ENCODE results near the gene CCDC175. TPM values are rescaled to one million over a fixed set of nuclear protein-coding genes. Genes with fewer than 3 reads are reported as not detected.

CCDC175 gene
- total RNA-seq, 6 donors from 2014 or later = 0.14 TPM; not detected in 5

DNA sequence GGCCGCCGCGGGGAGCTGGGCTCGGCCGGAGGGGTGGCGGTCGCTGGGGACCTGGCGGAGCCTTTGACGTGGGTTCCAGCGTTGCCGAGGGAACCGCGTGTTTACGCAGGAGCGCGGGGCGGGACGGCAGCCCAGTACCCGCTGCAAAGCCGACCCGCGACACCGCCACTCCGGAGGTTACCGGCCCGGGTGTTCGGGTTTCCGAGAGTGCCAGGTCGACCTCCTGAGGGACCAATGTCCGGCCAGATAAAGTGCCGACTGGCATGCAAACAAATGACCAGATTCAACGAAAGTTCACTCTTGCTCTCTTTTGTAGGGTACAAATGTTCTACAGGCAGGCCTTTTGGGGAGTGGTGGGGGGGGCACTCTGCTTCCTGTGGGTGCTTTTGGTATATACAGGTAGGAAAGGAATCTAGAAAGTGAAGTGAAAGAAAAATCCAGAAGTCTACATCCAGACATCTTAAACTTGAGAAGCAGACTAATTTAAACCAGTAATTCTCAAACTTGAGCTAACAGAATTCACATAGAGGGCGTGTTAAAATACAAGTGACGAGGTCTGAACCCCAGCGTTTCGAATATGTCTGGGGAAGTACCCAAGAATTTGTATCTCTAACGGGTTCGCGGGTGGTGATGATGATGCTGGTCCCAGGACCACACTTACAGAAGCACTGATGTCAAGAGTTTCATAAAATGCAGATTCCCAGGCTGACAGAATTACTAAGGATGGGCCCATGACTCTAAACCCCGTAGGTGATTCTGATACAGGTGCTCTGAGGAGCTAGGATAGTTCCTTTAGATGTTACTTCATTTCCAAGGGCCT lies 111.1 kb downstream of the CCDC175 start, which contains the start of gene GPR135:
GPR135 (minus strand) TSS at position 65 of the 820 bp plus-strand sequence. CDS start 154 bp downstream, outside the sequence.
- TF ChIP-seq POLR2AphosphoS5 (IDR thresholded peaks at IDR 0.05) (no peak), EP300 (IDR thresholded peaks at IDR 0.05) (no peak), POLR2A (IDR thresholded peaks at IDR 0.05) (no peak)
- TF ChIP-seq, protein P1, sequence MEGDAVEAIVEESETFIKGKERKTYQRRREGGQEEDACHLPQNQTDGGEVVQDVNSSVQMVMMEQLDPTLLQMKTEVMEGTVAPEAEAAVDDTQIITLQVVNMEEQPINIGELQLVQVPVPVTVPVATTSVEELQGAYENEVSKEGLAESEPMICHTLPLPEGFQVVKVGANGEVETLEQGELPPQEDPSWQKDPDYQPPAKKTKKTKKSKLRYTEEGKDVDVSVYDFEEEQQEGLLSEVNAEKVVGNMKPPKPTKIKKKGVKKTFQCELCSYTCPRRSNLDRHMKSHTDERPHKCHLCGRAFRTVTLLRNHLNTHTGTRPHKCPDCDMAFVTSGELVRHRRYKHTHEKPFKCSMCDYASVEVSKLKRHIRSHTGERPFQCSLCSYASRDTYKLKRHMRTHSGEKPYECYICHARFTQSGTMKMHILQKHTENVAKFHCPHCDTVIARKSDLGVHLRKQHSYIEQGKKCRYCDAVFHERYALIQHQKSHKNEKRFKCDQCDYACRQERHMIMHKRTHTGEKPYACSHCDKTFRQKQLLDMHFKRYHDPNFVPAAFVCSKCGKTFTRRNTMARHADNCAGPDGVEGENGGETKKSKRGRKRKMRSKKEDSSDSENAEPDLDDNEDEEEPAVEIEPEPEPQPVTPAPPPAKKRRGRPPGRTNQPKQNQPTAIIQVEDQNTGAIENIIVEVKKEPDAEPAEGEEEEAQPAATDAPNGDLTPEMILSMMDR (IDR thresholded peaks at IDR 0.05) = no peak
- DNase-seq = no peak
- 33 to 71% methylated on average over 10 to 23 of the region's 40 CpGs for WGBS, 2 donors
- H3K9me3 ChIP-seq = no peaks in the 10 kb centered on the region
- H3K4me1 ChIP-seq = peaks cover 10 to 20% (median 11%) of the 10 kb centered on the region in 4 donors
- peak in 1 of 2 donors; percentile 70 for ATAC-seq (ENCODE audit: low FRiP score in 2 of 2)
- peak within 1 kb of the TSS; percentile 3 to 78 (median 37) for H3K27ac ChIP-seq
- H3K27me3 ChIP-seq = no peaks in the 10 kb centered on the region
- H3K36me3 ChIP-seq = peaks cover 0 to 5% (median under 1%) of the 10 kb centered on the region in 4 donors
- H3K4me3 ChIP-seq = peak within 1 kb of the TSS; percentile 37 to 80 (median 68)

DNA sequence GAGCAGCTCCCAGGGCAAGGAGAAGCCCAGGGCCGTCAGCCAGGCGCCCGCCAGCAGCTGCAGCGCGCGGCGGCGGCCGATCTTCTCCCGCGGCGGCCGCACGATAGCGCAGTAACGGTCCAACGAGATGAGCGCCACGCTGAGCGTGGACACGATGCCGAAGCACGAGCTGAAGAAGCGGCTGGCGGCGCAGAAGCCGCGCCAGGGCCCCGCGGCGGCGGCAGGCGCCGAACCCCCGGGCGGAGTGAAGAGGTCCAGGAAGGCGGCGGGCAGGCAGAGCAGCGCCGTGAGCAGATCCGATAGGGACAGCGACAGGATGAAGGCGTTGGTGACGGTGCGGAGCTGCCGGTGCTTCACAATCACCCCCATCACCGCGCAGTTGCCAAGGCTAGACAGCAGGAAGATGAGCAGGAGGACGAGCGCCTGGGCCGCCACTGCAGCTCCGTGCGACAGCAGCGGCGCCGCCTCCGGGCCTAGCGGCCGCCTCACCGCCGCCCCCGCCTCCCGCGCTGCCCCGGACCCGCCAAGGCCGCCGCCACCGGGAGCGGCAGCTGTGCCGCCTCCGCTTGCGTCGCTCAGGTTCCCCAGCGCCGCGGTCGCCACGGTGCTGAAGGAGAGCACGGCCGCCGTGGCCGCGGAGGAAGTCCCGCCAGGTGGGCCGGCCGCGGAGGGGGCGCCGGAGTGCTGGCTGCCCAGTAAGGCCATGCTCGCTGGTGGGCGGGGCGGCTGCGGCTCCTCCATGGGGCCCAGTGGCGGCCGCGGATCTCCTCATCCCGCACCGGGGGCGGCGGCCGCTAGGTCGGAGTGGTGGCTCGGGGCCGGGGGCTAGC lies 111.9 kb downstream of the CCDC175 start:
- Histone ChIP-seq H3K36me3 (peaks cover 0 to 5% (median 0%) of the 10 kb centered on the region in 4 donors), H3K9me3 (no peaks in the 10 kb centered on the region), H3K4me3 (peak overlapping the region; percentile 37 to 80 (median 68)), H3K4me1 (peaks cover 10 to 20% (median 11%) of the 10 kb centered on the region in 4 donors), H3K27me3 (no peaks in the 10 kb centered on the region), H3K27ac (peak overlapping the region; percentile 3 to 78 (median 37))
- DNase-seq = peak; percentile 67 to 96
- ATAC-seq (ENCODE audit: low FRiP score in 2 of 2) = peak; percentile 70 to 91
- 1 to 5% methylated on average over 10 to 41 of the region's 105 CpGs for whole genome bisulfite sequencing, 2 donors
- TF ChIP-seq EP300 (IDR thresholded peaks at IDR 0.05) (no peak), POLR2A (IDR thresholded peaks at IDR 0.05) (no peak), POLR2AphosphoS5 (IDR thresholded peaks at IDR 0.05) (no peak)
- TF ChIP-seq, protein P1 (IDR thresholded peaks at IDR 0.05) = no peak

DNA sequence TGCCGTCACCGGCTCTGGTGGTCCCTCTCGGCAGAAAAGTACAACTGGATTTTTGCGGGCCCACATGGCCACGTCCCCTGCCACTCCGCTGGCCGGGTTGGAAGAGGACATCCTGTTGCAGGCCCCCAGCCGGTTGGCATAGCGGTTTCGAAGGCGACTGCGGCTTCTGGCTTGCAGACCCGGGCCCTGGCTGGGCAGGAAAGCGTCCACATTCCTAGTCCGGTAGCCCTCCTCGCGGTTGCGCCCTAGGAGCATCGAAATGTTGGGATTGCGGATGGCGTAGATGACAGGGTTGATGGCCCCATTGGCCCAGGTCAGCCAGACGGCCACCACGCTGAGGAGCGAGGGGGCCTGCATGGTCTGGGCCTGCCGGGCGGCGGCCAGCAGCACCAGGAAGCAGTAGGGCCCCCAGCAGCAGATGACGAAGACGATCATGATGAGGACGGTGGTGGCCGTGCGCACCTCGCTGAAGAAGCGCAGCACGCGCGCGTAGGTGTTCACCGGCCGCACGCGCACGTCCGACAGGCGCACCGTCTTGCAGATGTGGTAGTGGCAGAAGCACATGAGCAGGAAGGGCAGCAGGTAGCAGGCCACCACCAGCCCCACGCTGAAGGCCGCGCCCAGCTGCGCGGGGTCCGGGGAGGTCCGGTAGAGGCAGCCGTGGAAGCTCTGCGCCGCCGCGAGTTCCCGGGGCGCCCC lies 112.7 kb downstream of the CCDC175 start:
- TF ChIP-seq EP300 (IDR thresholded peaks at IDR 0.05) = no peak
- TF ChIP-seq, protein P1 (IDR thresholded peaks at IDR 0.05) = no peak
- no peak for TF ChIP-seq POLR2AphosphoS5 (IDR thresholded peaks at IDR 0.05)
- no peak for TF ChIP-seq POLR2A (IDR thresholded peaks at IDR 0.05)
- Histone ChIP-seq H3K4me3 (peak overlapping the region; percentile 37 to 80 (median 68)), H3K27ac (peak overlapping the region in 3 of 4 donors; percentile 3 to 78 (median 21)), H3K4me1 (peaks cover 10 to 20% (median 11%) of the 10 kb centered on the region in 4 donors), H3K9me3 (no peaks in the 10 kb centered on the region), H3K36me3 (peaks cover 0 to 2% (median 0%) of the 10 kb centered on the region in 4 donors), H3K27me3 (no peaks in the 10 kb centered on the region)
- WGBS, 2 donors = 53 to 86% methylated on average over 14 to 39 of the region's 60 CpGs
- ATAC-seq (ENCODE audit: low FRiP score in 2 of 2) (no peak), DNase-seq (no peak)

DNA sequence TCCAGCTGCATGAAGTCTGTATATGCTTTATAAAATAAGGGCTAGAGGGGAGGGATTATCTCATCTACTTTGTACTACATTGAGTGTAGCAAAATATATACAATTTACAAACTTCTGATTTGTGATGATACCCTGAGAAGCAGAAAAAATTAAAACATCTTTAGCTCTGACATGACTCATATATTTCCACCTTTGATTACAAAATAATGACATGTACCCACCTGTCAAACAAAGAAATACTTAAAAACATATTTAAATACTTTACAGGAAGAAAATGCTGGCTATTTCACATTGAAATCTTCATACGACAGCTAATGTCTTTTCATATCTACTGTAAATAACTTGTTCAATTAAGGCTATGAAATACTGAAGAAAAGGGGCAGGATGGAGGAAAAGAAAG lies 114.7 kb downstream of the CCDC175 start:
- Histone ChIP-seq H3K4me1 (peaks cover 10 to 20% (median 11%) of the 10 kb centered on the region in 4 donors), H3K36me3 (peaks cover 0 to under 1% (median 0%) of the 10 kb centered on the region in 4 donors), H3K4me3 (no peak overlapping the region), H3K9me3 (no peaks in the 10 kb centered on the region), H3K27me3 (no peaks in the 10 kb centered on the region), H3K27ac (no peak overlapping the region)
- 93 to 100% methylated on average over 1 of the region's 1 CpG for WGBS, 2 donors
- TF ChIP-seq POLR2AphosphoS5 (IDR thresholded peaks at IDR 0.05) (no peak), POLR2A (IDR thresholded peaks at IDR 0.05) (no peak), EP300 (IDR thresholded peaks at IDR 0.05) (no peak)
- TF ChIP-seq, protein P1 (IDR thresholded peaks at IDR 0.05) = no peak
- ATAC-seq (ENCODE audit: low FRiP score in 2 of 2) = no peak
- DNase-seq = no peak

All from upper lobe of left lung (tissue), 6 donors.